ENCODE measurements around the gene AADACL2. TPM values are rescaled to one million over a fixed set of nuclear protein-coding genes. Genes with fewer than 3 reads are reported as not detected.

The AADACL2 gene
- total and polyA plus RNA-seq, 5 donors from 2014 or later = not detected

GRCh38 chr3:151766454-151766853, 32.7 kb downstream of the AADACL2 start:
- Mint-ChIP-seq H3K27me3 (peaks cover 4% of the 10 kb centered on the region), H3K36me3 (no peaks in the 10 kb centered on the region), H3K27ac (no peak overlapping the region), H3K4me3 (no peak overlapping the region), H3K4me1 (no peaks in the 10 kb centered on the region), H3K9me3 (peaks cover 0 to 3% (median 0%) of the 10 kb centered on the region in 7 donors)
- Histone ChIP-seq H3K27ac (ENCODE audit: insufficient read depth, low read length, poor library complexity, severe bottlenecking) (no peak overlapping the region), H3K36me3 (ENCODE audit: control insufficient read depth, insufficient read depth, low read length) (no peaks in the 10 kb centered on the region), H3K27me3 (ENCODE audit: control insufficient read depth, insufficient read depth, low read length) (no peaks in the 10 kb centered on the region), H3K9me3 (ENCODE audit: control insufficient read depth in 2 of 2, low read length in 2 of 2) (no peaks in the 10 kb centered on the region), H3K4me1 (ENCODE audit: control insufficient read depth, insufficient read depth, low read length, poor library complexity, severe bottlenecking) (no peaks in the 10 kb centered on the region), H3K4me3 (ENCODE audit: low read depth, low read length) (no peak overlapping the region)
- no peak for ATAC-seq (ENCODE audit: low read depth in 2 of 2)
- DNase-seq = no peak

GRCh38 chr3:151768393-151768930, 34.7 kb downstream of the AADACL2 start:
- no peaks in the 10 kb centered on the region for H3K27me3 ChIP-seq (ENCODE audit: control insufficient read depth, insufficient read depth, low read length)
- no peak overlapping the region for H3K4me3 ChIP-seq (ENCODE audit: low read depth, low read length)
- Mint-ChIP-seq H3K27ac (no peak overlapping the region), H3K27me3 (peaks cover 4% of the 10 kb centered on the region), H3K4me3 (no peak overlapping the region), H3K9me3 (peaks cover 0 to 3% (median 0%) of the 10 kb centered on the region in 7 donors), H3K4me1 (no peaks in the 10 kb centered on the region), H3K36me3 (no peaks in the 10 kb centered on the region)
- H3K4me1 ChIP-seq (ENCODE audit: control insufficient read depth, insufficient read depth, low read length, poor library complexity, severe bottlenecking) = no peaks in the 10 kb centered on the region
- no peak for DNase-seq
- no peak overlapping the region for H3K27ac ChIP-seq (ENCODE audit: insufficient read depth, low read length, poor library complexity, severe bottlenecking)
- no peaks in the 10 kb centered on the region for H3K9me3 ChIP-seq (ENCODE audit: control insufficient read depth in 2 of 2, low read length in 2 of 2)
- no peak for ATAC-seq (ENCODE audit: low read depth in 2 of 2)
- H3K36me3 ChIP-seq (ENCODE audit: control insufficient read depth, insufficient read depth, low read length) = no peaks in the 10 kb centered on the region

- Mint-ChIP-seq H3K9me3 (peaks cover 0 to 3% (median 0%) of the 10 kb centered on the region in 7 donors), H3K4me3 (no peak overlapping the region), H3K27me3 (peaks cover under 1% of the 10 kb centered on the region), H3K36me3 (no peaks in the 10 kb centered on the region), H3K27ac (no peak overlapping the region), H3K4me1 (no peaks in the 10 kb centered on the region)
- DNase-seq (no peak), ATAC-seq (ENCODE audit: low read depth in 2 of 2) (no peak)
- Histone ChIP-seq H3K36me3 (ENCODE audit: control insufficient read depth, insufficient read depth, low read length) (no peaks in the 10 kb centered on the region), H3K27ac (ENCODE audit: insufficient read depth, low read length, poor library complexity, severe bottlenecking) (no peak overlapping the region), H3K9me3 (ENCODE audit: control insufficient read depth in 2 of 2, low read length in 2 of 2) (no peaks in the 10 kb centered on the region), H3K4me3 (ENCODE audit: low read depth, low read length) (no peak overlapping the region), H3K27me3 (ENCODE audit: control insufficient read depth, insufficient read depth, low read length) (no peaks in the 10 kb centered on the region), H3K4me1 (ENCODE audit: control insufficient read depth, insufficient read depth, low read length, poor library complexity, severe bottlenecking) (no peaks in the 10 kb centered on the region)
These were observed 35.4 kb downstream of the AADACL2 start for GRCh38 chr3:151769175-151769574.

GRCh38 chr3:151770956-151771355, 37.2 kb downstream of the AADACL2 start:
- no peak overlapping the region for H3K27ac Mint-ChIP-seq
- H3K4me3 Mint-ChIP-seq = no peak overlapping the region
- no peaks in the 10 kb centered on the region for H3K36me3 Mint-ChIP-seq
- peaks cover 0 to 2% (median 0%) of the 10 kb centered on the region in 7 donors for H3K9me3 Mint-ChIP-seq
- Histone ChIP-seq H3K4me3 (ENCODE audit: low read depth, low read length) (no peak overlapping the region), H3K36me3 (ENCODE audit: control insufficient read depth, insufficient read depth, low read length) (no peaks in the 10 kb centered on the region), H3K27ac (ENCODE audit: insufficient read depth, low read length, poor library complexity, severe bottlenecking) (no peak overlapping the region), H3K4me1 (ENCODE audit: control insufficient read depth, insufficient read depth, low read length, poor library complexity, severe bottlenecking) (no peaks in the 10 kb centered on the region), H3K27me3 (ENCODE audit: control insufficient read depth, insufficient read depth, low read length) (no peaks in the 10 kb centered on the region), H3K9me3 (ENCODE audit: control insufficient read depth in 2 of 2, low read length in 2 of 2) (no peaks in the 10 kb centered on the region)
- H3K4me1 Mint-ChIP-seq = no peaks in the 10 kb centered on the region
- ATAC-seq (ENCODE audit: low read depth in 2 of 2) = no peak
- no peaks in the 10 kb centered on the region for H3K27me3 Mint-ChIP-seq
- DNase-seq = no peak

- H3K4me1 ChIP-seq (ENCODE audit: control insufficient read depth, insufficient read depth, low read length, poor library complexity, severe bottlenecking) = no peaks in the 10 kb centered on the region
- ATAC-seq (ENCODE audit: low read depth in 2 of 2) = no peak
- H3K27ac Mint-ChIP-seq = no peak overlapping the region
- H3K27ac ChIP-seq (ENCODE audit: insufficient read depth, low read length, poor library complexity, severe bottlenecking) = no peak overlapping the region
- H3K36me3 Mint-ChIP-seq = no peaks in the 10 kb centered on the region
- H3K9me3 Mint-ChIP-seq = no peaks in the 10 kb centered on the region
- no peak for DNase-seq
- H3K4me3 ChIP-seq (ENCODE audit: low read depth, low read length) = no peak overlapping the region
- H3K27me3 Mint-ChIP-seq = peaks cover under 1% of the 10 kb centered on the region
- peaks cover 3% of the 10 kb centered on the region for H3K27me3 ChIP-seq (ENCODE audit: control insufficient read depth, insufficient read depth, low read length)
- no peaks in the 10 kb centered on the region for H3K4me1 Mint-ChIP-seq
- H3K4me3 Mint-ChIP-seq = no peak overlapping the region
- no peaks in the 10 kb centered on the region for H3K9me3 ChIP-seq (ENCODE audit: control insufficient read depth in 2 of 2, low read length in 2 of 2)
- no peaks in the 10 kb centered on the region for H3K36me3 ChIP-seq (ENCODE audit: control insufficient read depth, insufficient read depth, low read length)
These were observed 39.2 kb downstream of the AADACL2 start for GRCh38 chr3:151772825-151773480.

GRCh38 chr3:151774235-151774634, 40.5 kb downstream of the AADACL2 start:
- Histone ChIP-seq H3K4me3 (ENCODE audit: low read depth, low read length) (no peak overlapping the region), H3K9me3 (ENCODE audit: control insufficient read depth in 2 of 2, low read length in 2 of 2) (no peaks in the 10 kb centered on the region), H3K27ac (ENCODE audit: insufficient read depth, low read length, poor library complexity, severe bottlenecking) (no peak overlapping the region), H3K4me1 (ENCODE audit: control insufficient read depth, insufficient read depth, low read length, poor library complexity, severe bottlenecking) (no peaks in the 10 kb centered on the region), H3K27me3 (ENCODE audit: control insufficient read depth, insufficient read depth, low read length) (peaks cover 4% of the 10 kb centered on the region), H3K36me3 (ENCODE audit: control insufficient read depth, insufficient read depth, low read length) (no peaks in the 10 kb centered on the region)
- ATAC-seq (ENCODE audit: low read depth in 2 of 2) (no peak), DNase-seq (no peak)
- peaks cover 14% of the 10 kb centered on the region for H3K27me3 Mint-ChIP-seq
- no peak overlapping the region for H3K4me3 Mint-ChIP-seq
- peaks cover 0 to 2% (median 0%) of the 10 kb centered on the region in 7 donors for H3K9me3 Mint-ChIP-seq
- H3K36me3 Mint-ChIP-seq = no peaks in the 10 kb centered on the region
- no peaks in the 10 kb centered on the region for H3K4me1 Mint-ChIP-seq
- no peak overlapping the region for H3K27ac Mint-ChIP-seq

GRCh38 chr3:151774910-151775309, 41.2 kb downstream of the AADACL2 start:
- H3K27me3 Mint-ChIP-seq = peaks cover 14% of the 10 kb centered on the region
- H3K9me3 Mint-ChIP-seq = peaks cover 0 to 2% (median 0%) of the 10 kb centered on the region in 7 donors
- Histone ChIP-seq H3K4me1 (ENCODE audit: control insufficient read depth, insufficient read depth, low read length, poor library complexity, severe bottlenecking) (no peaks in the 10 kb centered on the region), H3K36me3 (ENCODE audit: control insufficient read depth, insufficient read depth, low read length) (no peaks in the 10 kb centered on the region), H3K27me3 (ENCODE audit: control insufficient read depth, insufficient read depth, low read length) (peaks cover 6% of the 10 kb centered on the region), H3K9me3 (ENCODE audit: control insufficient read depth in 2 of 2, low read length in 2 of 2) (no peaks in the 10 kb centered on the region), H3K27ac (ENCODE audit: insufficient read depth, low read length, poor library complexity, severe bottlenecking) (no peak overlapping the region), H3K4me3 (ENCODE audit: low read depth, low read length) (no peak overlapping the region)
- DNase-seq (no peak), ATAC-seq (ENCODE audit: low read depth in 2 of 2) (no peak)
- H3K4me3 Mint-ChIP-seq = no peak overlapping the region
- H3K27ac Mint-ChIP-seq = no peak overlapping the region
- no peaks in the 10 kb centered on the region for H3K4me1 Mint-ChIP-seq
- H3K36me3 Mint-ChIP-seq = no peaks in the 10 kb centered on the region

All from CD4-positive, CD25-positive, alpha-beta regulatory T cell (primary cell).